Left cardiac atrium (tissue), 4 donors: ENCODE results near the gene BTBD16. TPM values are rescaled to one million over a fixed set of nuclear protein-coding genes. Genes with fewer than 3 reads are reported as not detected.

Source experiments
- ATAC-seq, 2 donors: fragments of 200-7000 bp; cut with Tn5 transposase; one replicate each; pipeline ENCODE4 v1.9.1; 2020; ENCODE audit warnings: mild to moderate bottlenecking in 2 of 2, moderate library complexity in 2 of 2
- DNase-seq: peaks from one replicate; pipeline ENCODE4 v3.0.0-alpha.2; 2020
- intact Hi-C, 2 donors: fragments of 100-400 bp; cut with DNase I; formaldehyde crosslinking; loops; one replicate each; pipeline versions ENCODE4 v1.14.1 to v1.15.1; 2022 to 2023
- total RNA-seq, 2 donors: library from RNA; stranded (reverse); fragmentation: NEBNext Ultra II Directional; extraction: Animal tissue kit (Norgen Biotek cat#: 25700); gene quantifications; one replicate each; pipeline ENCODE4 v1.2.1, GENCODE V29; 2021
- donor health status: DM: no; HTN: yes; CAD: no.
- donor health status: DM: no; HTN: yes; CAD: no; lungs with severe emphysema.
- donor health status: DM: yes; HTN: yes; CAD: no.
- donor health status: Dilated cardiomyopathy.

BTBD16 gene
- total RNA-seq, 2 donors from 2014 or later: 0.37 TPM; not detected in 1

DNA sequence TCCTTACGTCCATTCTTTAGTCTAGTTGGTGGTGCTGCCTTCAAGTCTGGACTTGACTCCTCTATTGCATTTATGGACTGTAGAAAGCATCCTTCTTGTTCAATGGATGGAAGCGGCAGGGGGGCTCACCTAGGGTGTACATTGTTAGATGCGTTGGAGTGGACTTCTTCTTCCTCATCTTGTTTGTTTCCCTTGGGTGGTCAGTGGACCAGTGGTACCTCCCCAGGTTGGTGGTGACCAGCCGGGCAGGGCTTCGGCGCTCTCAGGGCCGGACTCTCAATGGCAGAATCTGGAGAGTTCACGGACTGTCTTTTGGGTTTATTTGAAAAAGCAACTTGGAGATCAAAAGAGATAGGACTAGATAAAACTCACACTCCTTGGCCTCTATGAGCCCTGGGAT, 6.2 kb upstream of the BTBD16 start:
- intact Hi-C loops: no loop called here
- DNase-seq (no peak), ATAC-seq (no peak)

GRCh38 chr10:122265896-122266295, 5.2 kb upstream of the BTBD16 start:
- intact Hi-C loops: no loop called here
- DNase-seq: no peak

DNA sequence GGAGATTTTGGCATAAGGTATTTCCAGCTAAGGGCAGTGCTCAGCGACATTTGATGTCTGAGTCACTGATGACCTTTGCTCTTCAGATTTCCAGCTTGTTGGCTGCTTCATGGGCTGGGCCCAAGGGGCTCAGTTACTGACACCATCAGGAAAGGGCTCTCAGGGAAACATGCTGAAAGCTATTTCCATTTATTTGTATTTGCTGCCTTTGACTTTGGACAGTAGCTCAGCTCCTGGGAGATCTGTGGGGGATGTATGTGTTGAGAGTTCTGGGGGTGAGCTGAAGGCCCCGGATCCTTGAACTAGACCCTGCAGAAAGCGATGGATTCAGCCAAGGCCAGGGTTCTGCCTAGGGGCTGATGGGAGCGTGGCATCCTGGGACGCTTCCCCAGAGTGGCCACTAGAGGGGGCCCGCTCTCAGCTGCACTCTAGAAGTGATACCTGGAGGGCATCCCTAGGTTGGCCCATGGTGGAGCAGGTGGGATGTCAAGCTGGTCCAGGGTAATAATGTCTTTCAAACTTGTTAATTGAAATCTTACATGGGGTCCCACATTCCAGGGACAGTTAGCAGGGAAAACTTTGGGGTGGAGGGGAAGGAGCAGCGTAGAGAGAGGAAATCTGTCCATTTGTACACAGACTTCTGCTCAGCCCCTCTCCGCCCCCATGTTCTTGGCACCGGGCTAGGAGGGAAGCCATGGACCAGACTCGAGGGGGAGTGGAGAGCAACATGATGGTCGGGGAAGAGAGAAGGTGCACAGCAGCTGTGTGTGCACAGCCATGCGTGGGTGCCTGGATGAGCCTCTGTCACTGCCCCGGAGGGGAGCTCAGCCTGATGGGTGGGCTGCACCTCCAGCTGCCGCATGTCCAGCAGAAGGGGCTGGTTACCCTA, 3.0 kb upstream of the BTBD16 start:
- DNase-seq (peak; percentile 46), ATAC-seq (peak; percentile 65 to 78)
- intact Hi-C loops: no loop called here

More at GRCh38 chr10:122265896-122266295, 5.2 kb upstream of the BTBD16 start:
- ATAC-seq: peak; percentile 20 to 53

DNA sequence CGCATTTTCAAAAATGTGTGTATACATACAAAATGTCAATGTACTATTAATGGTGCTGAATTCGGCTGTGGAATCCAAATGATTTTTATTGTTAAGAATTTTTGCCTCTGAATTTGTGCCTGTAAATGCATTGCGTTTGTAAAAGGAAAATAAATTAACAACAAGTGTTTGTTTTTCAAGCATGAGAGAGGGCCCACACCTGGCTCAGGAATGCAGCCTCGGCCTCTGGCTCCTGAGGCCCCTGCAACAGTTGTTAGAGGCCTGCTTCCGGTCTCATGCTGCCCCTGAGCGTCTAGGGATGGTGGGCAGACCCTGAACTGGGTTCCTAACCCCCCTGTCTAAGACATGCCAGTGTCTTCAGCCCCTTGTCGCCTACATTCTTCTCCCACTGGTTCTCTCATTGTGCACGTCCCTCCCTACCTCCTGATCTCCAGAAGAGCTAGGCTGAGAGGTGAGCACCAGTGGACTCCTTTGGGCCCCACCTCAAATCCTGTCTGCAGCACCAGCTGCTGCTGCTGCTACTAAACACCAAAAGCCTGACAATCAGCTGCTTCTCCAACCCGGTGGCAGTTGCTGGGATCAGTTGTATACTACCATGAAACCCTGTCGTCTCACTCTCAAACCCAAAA, 1.9 kb upstream of the BTBD16 start:
- no peak for ATAC-seq
- intact Hi-C loops: no loop called here

GRCh38 chr10:122273966-122274545, 3.0 kb downstream of the BTBD16 start:
- ATAC-seq: no peak
- intact Hi-C loops: no loop called here
- no peak for DNase-seq

More for the DNA sequence above, 1.9 kb upstream of the BTBD16 start:
- DNase-seq: no peak

DNA sequence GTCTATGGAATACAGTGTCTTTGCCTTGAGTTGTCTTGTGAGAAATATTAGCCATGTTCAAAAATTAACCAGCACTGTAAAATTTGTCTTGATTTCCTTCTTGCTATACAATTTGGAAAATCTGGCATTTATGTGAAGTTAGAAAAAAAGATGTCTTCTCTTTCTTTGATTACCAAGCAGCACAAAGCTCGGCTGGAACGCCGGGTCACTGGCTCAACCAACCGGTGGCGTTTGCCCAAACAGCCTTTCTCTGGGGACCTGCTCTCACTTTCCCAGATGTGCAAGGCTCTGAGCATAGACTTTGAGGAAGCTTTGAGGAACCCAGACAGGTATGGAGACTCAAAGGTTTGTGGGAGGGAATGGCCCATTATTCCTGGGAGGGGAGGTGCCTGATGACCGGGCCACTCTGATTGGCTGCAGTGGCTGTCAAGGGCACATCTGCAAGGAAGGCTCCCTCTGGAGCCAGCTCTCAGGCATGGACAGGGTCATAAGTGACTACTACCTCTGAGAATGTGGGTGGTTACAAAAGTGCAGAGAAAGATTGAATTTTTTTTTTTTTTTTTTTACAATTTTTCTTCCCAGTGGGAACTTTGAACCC, 5.6 kb downstream of the BTBD16 start:
- intact Hi-C loops: no loop called here

GRCh38 chr10:122277526-122278136, 6.5 kb downstream of the BTBD16 start:
- DNase-seq (no peak), ATAC-seq (no peak)
- intact Hi-C loops: no loop called here

More for the DNA sequence above, 5.6 kb downstream of the BTBD16 start:
- ATAC-seq (peak in 1 of 2 donors; percentile 48), DNase-seq (no peak)

DNA sequence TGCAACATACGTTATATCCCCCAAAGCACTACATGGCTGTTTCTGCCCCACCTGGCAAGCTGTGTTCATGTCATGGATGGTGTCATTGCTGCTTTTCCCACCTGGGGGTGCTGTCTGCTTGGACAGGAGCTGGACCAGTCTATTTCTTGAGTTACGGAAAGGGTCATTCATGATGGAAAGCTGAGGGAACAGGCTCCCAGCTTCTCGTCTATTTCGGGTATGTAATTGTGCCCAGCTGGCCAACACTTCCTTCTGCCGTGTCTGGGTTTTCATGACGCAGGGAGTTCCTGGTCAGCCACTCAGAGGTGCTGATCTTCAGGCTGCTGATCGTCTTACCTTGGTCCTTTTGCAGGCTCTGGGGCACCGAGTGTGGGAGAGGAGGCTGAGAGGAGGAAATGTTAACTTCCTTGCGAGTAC, 8.6 kb downstream of the BTBD16 start:
- no peak for DNase-seq
- intact Hi-C loops: no loop called here

DNA sequence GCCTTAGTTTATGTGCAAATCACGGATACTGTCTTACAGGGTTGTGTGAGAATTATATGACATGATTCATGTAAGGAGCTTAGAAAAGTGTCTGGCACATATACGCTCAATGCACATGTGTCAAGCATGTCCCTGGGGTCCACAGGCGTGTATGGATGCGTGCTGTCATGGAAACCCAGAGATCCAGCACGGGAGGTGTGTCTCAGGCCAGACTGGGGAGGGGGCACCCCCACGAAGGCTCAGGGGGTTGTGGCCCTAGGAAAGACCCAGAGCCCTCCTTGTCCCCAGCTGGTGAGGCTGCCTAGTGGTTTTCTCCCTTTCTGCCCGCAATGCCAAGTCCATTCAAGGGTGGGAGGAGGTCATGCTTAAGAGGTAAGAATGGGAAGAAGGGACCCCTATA, 9.1 kb downstream of the BTBD16 start:
- intact Hi-C loops: no loop called here
- DNase-seq (no peak), ATAC-seq (no peak)

More for the DNA sequence above, 8.6 kb downstream of the BTBD16 start:
- ATAC-seq: peak; percentile 36 to 50

GRCh38 chr10:122281018-122281626, 10.0 kb downstream of the BTBD16 start:
- intact Hi-C loops: no loop called here
- DNase-seq (no peak), ATAC-seq (no peak)

GRCh38 chr10:122281751-122282150, 10.7 kb downstream of the BTBD16 start:
- intact Hi-C loops: no loop called here
- ATAC-seq (no peak), DNase-seq (no peak)

GRCh38 chr10:122282253-122282671, 11.2 kb downstream of the BTBD16 start:
- ATAC-seq (peak; percentile 24 to 36), DNase-seq (peak; percentile 52)
- intact Hi-C loops: no loop called here

GRCh38 chr10:122282909-122283308, 11.8 kb downstream of the BTBD16 start:
- ATAC-seq (no peak), DNase-seq (no peak)
- intact Hi-C loops: no loop called here

- no peak for ATAC-seq
- intact Hi-C loops: no loop called here
- DNase-seq: no peak
Measured at GRCh38 chr10:122285506-122286444, 14.7 kb downstream of the BTBD16 start.

GRCh38 chr10:122286867-122287266, 15.8 kb downstream of the BTBD16 start:
- DNase-seq (peak; percentile 36), ATAC-seq (peak; percentile 69 to 88)
- intact Hi-C loops: no loop called here

DNA sequence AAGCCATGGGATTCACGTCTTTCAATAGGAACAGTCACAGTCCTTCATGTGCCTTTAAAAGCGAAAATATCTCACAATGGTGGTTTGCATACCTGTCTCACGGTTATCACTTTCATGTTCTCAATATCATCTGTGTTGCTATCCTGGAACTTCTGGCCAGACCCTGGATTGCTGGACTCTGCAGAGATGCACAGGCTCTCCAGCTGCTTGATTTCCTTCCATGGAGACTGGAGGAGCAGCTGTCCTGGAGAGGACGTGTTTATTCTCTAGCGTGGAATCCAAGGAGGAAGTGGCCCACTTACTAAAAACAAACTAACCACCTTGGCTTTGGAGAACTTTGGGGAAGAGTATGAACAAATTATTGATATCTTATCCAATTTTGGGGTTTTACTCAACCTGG, 16.5 kb downstream of the BTBD16 start:
- DNase-seq (no peak), ATAC-seq (peak in 1 of 2 donors; percentile 38)
- intact Hi-C loops: no loop called here

DNA sequence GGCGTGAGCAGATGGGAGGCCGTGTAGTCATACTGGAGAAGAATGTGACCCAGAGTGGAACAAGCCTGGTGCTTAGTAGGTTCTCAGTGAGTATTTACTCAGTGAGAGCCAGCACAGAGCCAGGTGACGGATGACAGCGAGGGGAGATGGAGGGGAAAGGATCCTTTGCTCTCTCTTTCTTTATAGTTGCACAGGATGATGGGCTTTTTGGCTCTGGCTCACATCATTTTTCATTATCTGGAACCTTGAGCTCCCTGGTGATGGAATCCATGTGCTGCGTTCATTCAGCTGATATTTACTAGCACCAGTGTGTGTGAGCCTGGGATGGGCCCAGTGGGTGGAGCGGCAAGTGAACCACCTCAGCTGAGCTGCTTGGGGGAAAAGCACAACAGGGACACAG, 17.2 kb downstream of the BTBD16 start:
- ATAC-seq (no peak), DNase-seq (no peak)
- intact Hi-C loops: no loop called here

- no peak for DNase-seq
- intact Hi-C loops: no loop called here
- no peak for ATAC-seq
Measured at GRCh38 chr10:122288917-122289316, 17.8 kb downstream of the BTBD16 start.
